Rectal smooth muscle tissue (tissue), 1 donor: Measurements from ENCODE around the gene ATG12.

ENCODE experiments used
- H3K27ac ChIP-seq: one replicate; pipeline ENCODE4 v1.7.0; 2013; ENCODE audit warnings: low read depth, low read length, inconsistent platforms
- H3K27me3 ChIP-seq: one replicate; pipeline ENCODE4 v1.7.0; 2013; ENCODE audit warnings: low read length; ENCODE audit not compliant: control insufficient read depth, insufficient read depth
- H3K36me3 ChIP-seq: one replicate; pipeline ENCODE4 v1.7.0; 2013; ENCODE audit warnings: low read length; ENCODE audit not compliant: control insufficient read depth, insufficient read depth
- H3K4me1 ChIP-seq: one replicate; pipeline ENCODE4 v1.7.0; 2013; ENCODE audit warnings: low read length; ENCODE audit not compliant: control insufficient read depth, insufficient read depth
- H3K4me3 ChIP-seq: one replicate; pipeline ENCODE4 v1.7.0; 2013; ENCODE audit warnings: low read length
- H3K9ac ChIP-seq: one replicate; pipeline ENCODE4 v1.7.0; 2013; ENCODE audit warnings: low read length

ATG12 gene

GRCh38 chr5:115796656-115797055, 44.7 kb downstream of the ATG12 start:
- H3K27me3 ChIP-seq: no peaks in the 10 kb centered on the region
- H3K4me3 ChIP-seq: no peak overlapping the region
- no peak overlapping the region for H3K9ac ChIP-seq
- H3K27ac ChIP-seq: no peak overlapping the region
- no peaks in the 10 kb centered on the region for H3K36me3 ChIP-seq
- no peaks in the 10 kb centered on the region for H3K4me1 ChIP-seq

GRCh38 chr5:115795700-115796099, 45.7 kb downstream of the ATG12 start:
- Histone ChIP-seq H3K27ac (no peak overlapping the region), H3K9ac (no peak overlapping the region), H3K27me3 (no peaks in the 10 kb centered on the region), H3K4me1 (no peaks in the 10 kb centered on the region), H3K4me3 (no peak overlapping the region), H3K36me3 (no peaks in the 10 kb centered on the region)

GRCh38 chr5:115788440-115788839, 52.9 kb downstream of the ATG12 start:
- no peak overlapping the region for H3K9ac ChIP-seq
- H3K4me1 ChIP-seq: no peaks in the 10 kb centered on the region
- no peaks in the 10 kb centered on the region for H3K27me3 ChIP-seq
- no peak overlapping the region for H3K27ac ChIP-seq
- H3K36me3 ChIP-seq: no peaks in the 10 kb centered on the region
- H3K4me3 ChIP-seq: no peak overlapping the region

- H3K4me3 ChIP-seq: no peak overlapping the region
- H3K27me3 ChIP-seq: no peaks in the 10 kb centered on the region
- no peak overlapping the region for H3K9ac ChIP-seq
- no peaks in the 10 kb centered on the region for H3K36me3 ChIP-seq
- no peaks in the 10 kb centered on the region for H3K4me1 ChIP-seq
- no peak overlapping the region for H3K27ac ChIP-seq
Measured at GRCh38 chr5:115787426-115787825, 53.9 kb downstream of the ATG12 start.

GRCh38 chr5:115785381-115786065, 55.8 kb downstream of the ATG12 start:
- Histone ChIP-seq H3K36me3 (no peaks in the 10 kb centered on the region), H3K27me3 (no peaks in the 10 kb centered on the region), H3K27ac (no peak overlapping the region), H3K9ac (no peak overlapping the region), H3K4me1 (no peaks in the 10 kb centered on the region), H3K4me3 (no peak overlapping the region)

GRCh38 chr5:115778417-115778816, 62.9 kb downstream of the ATG12 start:
- no peak overlapping the region for H3K9ac ChIP-seq
- no peaks in the 10 kb centered on the region for H3K4me1 ChIP-seq
- H3K27ac ChIP-seq: no peak overlapping the region
- no peaks in the 10 kb centered on the region for H3K36me3 ChIP-seq
- H3K27me3 ChIP-seq: no peaks in the 10 kb centered on the region
- H3K4me3 ChIP-seq: no peak overlapping the region
